ENCODE results near the gene C1orf232. TPM values are rescaled to one million over a fixed set of nuclear protein-coding genes. Genes with fewer than 3 reads are reported as not detected.

The C1orf232 gene
- total and polyA plus RNA-seq, 9 of the 15 experiments (the other 6 are each of a cell fraction or from before 2014, with no cell fraction given) = not detected

DNA sequence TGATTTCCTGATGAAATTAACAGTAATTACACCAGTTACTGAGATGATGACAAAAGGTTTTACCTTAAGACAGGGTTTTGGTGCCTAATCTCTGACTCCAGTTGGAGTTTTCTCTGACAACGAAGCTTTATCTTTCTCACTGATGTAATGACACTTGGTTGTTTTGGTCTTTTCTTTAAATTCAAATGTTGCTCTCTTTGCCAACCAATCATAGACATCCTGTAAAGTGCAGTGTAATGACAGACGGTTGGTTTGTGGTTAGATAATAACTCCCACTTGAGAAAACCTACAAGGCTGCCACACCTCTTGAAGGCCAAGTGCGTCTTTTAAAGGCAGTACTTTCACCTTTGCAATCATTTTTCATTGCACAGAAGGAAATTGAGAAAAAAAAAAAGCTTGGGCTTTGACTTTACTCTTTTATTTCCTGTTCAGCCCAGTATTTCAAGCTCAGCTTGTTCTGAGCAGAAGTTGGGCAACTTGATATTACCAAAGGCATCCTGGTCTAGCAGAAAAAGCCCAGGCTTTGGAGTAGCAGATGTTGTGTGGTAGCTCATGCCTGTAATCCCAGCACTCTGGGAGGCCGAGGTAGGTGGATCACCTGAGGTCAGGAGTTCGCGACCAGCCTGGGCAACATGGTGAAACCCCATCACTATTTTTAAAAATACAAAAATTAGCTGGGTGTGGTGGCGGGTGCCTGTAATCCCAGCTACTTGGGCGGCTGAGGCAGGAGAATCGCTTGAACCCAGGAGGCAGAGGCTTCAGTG is 42.3 kb downstream of the C1orf232 start (continued):
- TF ChIP-seq, protein P1, sequence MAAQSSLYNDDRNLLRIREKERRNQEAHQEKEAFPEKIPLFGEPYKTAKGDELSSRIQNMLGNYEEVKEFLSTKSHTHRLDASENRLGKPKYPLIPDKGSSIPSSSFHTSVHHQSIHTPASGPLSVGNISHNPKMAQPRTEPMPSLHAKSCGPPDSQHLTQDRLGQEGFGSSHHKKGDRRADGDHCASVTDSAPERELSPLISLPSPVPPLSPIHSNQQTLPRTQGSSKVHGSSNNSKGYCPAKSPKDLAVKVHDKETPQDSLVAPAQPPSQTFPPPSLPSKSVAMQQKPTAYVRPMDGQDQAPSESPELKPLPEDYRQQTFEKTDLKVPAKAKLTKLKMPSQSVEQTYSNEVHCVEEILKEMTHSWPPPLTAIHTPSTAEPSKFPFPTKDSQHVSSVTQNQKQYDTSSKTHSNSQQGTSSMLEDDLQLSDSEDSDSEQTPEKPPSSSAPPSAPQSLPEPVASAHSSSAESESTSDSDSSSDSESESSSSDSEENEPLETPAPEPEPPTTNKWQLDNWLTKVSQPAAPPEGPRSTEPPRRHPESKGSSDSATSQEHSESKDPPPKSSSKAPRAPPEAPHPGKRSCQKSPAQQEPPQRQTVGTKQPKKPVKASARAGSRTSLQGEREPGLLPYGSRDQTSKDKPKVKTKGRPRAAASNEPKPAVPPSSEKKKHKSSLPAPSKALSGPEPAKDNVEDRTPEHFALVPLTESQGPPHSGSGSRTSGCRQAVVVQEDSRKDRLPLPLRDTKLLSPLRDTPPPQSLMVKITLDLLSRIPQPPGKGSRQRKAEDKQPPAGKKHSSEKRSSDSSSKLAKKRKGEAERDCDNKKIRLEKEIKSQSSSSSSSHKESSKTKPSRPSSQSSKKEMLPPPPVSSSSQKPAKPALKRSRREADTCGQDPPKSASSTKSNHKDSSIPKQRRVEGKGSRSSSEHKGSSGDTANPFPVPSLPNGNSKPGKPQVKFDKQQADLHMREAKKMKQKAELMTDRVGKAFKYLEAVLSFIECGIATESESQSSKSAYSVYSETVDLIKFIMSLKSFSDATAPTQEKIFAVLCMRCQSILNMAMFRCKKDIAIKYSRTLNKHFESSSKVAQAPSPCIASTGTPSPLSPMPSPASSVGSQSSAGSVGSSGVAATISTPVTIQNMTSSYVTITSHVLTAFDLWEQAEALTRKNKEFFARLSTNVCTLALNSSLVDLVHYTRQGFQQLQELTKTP (IDR thresholded peaks at IDR 0.05; ENCODE audit: low read depth in 1 of 2, partially characterized antibody in 2 of 2) = peak; percentile 86 to 94
- TF ChIP-seq ZNF146 (CRISPR knock-in tag; IDR thresholded peaks at IDR 0.05; ENCODE audit: unreplicated experiment) = no peak
- peak; percentile 86; the same call in 1 of the 2 replicates for TF ChIP-seq OTX1 (CRISPR knock-in tag; IDR thresholded peaks at IDR 0.05)
- peak; percentile 94 for TF ChIP-seq TBP (optimal IDR thresholded peaks at IDR 0.05; ENCODE audit: low read depth, low read length)
- no peak for TF ChIP-seq RBM17 (IDR thresholded peaks at IDR 0.05; ENCODE audit: borderline replicate concordance, low read depth, low read length)
- TF ChIP-seq ZNF76 (CRISPR knock-in tag; IDR thresholded peaks at IDR 0.05; ENCODE audit: borderline replicate concordance) = peak; percentile 64; the same call in 1 of the 2 replicates
- TF ChIP-seq, protein P2, sequence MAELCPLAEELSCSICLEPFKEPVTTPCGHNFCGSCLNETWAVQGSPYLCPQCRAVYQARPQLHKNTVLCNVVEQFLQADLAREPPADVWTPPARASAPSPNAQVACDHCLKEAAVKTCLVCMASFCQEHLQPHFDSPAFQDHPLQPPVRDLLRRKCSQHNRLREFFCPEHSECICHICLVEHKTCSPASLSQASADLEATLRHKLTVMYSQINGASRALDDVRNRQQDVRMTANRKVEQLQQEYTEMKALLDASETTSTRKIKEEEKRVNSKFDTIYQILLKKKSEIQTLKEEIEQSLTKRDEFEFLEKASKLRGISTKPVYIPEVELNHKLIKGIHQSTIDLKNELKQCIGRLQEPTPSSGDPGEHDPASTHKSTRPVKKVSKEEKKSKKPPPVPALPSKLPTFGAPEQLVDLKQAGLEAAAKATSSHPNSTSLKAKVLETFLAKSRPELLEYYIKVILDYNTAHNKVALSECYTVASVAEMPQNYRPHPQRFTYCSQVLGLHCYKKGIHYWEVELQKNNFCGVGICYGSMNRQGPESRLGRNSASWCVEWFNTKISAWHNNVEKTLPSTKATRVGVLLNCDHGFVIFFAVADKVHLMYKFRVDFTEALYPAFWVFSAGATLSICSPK (IDR thresholded peaks at IDR 0.05; ENCODE audit: borderline replicate concordance) = 0 out of 2 replicates have a peak, but pooled peaks have one; percentile 71
- TF ChIP-seq MAFF (IDR thresholded peaks at IDR 0.05; ENCODE audit: low read length) = peak; percentile 88
- 0 out of 2 replicates have a peak, but pooled peaks have one; percentile 81 for TF ChIP-seq LARP7 (IDR thresholded peaks at IDR 0.05)
- TF ChIP-seq MEIS2 (IDR thresholded peaks at IDR 0.05; ENCODE audit: partially characterized antibody) = peak; percentile 99
- TF ChIP-seq, protein P3, sequence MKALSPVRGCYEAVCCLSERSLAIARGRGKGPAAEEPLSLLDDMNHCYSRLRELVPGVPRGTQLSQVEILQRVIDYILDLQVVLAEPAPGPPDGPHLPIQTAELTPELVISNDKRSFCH (CRISPR knock-in tag; IDR thresholded peaks at IDR 0.05) = no peak
- TF ChIP-seq, protein P3 (tag; IDR thresholded peaks at IDR 0.05) = peak; percentile 90
- TF ChIP-seq MTA3 (IDR thresholded peaks at IDR 0.05; ENCODE audit: borderline replicate concordance) = peak; percentile 92
- TF ChIP-seq CREBBP (IDR thresholded peaks at IDR 0.05; ENCODE audit: low read depth, low read length) = no peak
- 0 out of 2 replicates have a peak, but pooled peaks have one; percentile 8 for TF ChIP-seq STAT5B (CRISPR knock-in tag; IDR thresholded peaks at IDR 0.05)
- peak; percentile 60; the same call in 1 of the 2 replicates for TF ChIP-seq ZNF41 (CRISPR knock-in tag; conservative IDR thresholded peaks at IDR 0.05)
- TF ChIP-seq CBFB (CRISPR knock-in tag; IDR thresholded peaks at IDR 0.05) = no peak; the same call in 1 of the 2 replicates
- TF ChIP-seq, protein P4, sequence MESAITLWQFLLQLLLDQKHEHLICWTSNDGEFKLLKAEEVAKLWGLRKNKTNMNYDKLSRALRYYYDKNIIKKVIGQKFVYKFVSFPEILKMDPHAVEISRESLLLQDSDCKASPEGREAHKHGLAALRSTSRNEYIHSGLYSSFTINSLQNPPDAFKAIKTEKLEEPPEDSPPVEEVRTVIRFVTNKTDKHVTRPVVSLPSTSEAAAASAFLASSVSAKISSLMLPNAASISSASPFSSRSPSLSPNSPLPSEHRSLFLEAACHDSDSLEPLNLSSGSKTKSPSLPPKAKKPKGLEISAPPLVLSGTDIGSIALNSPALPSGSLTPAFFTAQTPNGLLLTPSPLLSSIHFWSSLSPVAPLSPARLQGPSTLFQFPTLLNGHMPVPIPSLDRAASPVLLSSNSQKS (CRISPR knock-in tag; IDR thresholded peaks at IDR 0.05) = 0 out of 2 replicates have a peak, but pooled peaks have one; percentile 68
- TF ChIP-seq NFXL1 (CRISPR knock-in tag; IDR thresholded peaks at IDR 0.05) = peak; percentile 74; the same call in 1 of the 2 replicates
- TF ChIP-seq, protein P5, sequence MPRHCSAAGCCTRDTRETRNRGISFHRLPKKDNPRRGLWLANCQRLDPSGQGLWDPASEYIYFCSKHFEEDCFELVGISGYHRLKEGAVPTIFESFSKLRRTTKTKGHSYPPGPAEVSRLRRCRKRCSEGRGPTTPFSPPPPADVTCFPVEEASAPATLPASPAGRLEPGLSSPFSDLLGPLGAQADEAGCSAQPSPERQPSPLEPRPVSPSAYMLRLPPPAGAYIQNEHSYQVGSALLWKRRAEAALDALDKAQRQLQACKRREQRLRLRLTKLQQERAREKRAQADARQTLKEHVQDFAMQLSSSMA (CRISPR knock-in tag; IDR thresholded peaks at IDR 0.05) = no peak
